ENCODE measurements around the gene FLYWCH2.
"Not testable (repeated sequence)": the region's sequence is repeated elsewhere in the genome, so short reads cannot be mapped to it uniquely, and the experiment has no call there.

FLYWCH2 gene

DNA sequence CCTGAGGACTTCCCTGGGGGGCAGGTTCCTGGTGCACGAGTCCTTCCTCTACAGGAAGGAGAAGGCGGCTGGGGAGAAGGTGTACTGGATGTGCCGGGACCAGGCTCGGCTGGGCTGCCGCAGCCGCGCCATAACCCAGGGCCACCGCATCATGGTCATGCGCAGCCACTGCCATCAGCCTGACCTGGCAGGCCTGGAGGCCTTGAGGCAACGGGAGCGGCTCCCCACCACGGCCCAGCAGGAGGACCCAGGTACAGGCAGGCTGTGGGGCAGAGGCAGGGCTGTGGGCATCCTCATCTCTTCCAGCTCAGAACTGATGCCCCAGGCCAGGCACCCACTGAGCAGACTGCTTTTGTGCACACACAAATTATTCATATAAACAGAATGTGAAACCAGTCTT lies 55.2 kb downstream of the FLYWCH2 start:
- DNase-seq (ENCODE audit: low read depth): no peak
- no peak overlapping the region for H3K4me3 ChIP-seq (ENCODE audit: control insufficient read depth, low read depth, low read length)
- TF ChIP-seq, protein P1, sequence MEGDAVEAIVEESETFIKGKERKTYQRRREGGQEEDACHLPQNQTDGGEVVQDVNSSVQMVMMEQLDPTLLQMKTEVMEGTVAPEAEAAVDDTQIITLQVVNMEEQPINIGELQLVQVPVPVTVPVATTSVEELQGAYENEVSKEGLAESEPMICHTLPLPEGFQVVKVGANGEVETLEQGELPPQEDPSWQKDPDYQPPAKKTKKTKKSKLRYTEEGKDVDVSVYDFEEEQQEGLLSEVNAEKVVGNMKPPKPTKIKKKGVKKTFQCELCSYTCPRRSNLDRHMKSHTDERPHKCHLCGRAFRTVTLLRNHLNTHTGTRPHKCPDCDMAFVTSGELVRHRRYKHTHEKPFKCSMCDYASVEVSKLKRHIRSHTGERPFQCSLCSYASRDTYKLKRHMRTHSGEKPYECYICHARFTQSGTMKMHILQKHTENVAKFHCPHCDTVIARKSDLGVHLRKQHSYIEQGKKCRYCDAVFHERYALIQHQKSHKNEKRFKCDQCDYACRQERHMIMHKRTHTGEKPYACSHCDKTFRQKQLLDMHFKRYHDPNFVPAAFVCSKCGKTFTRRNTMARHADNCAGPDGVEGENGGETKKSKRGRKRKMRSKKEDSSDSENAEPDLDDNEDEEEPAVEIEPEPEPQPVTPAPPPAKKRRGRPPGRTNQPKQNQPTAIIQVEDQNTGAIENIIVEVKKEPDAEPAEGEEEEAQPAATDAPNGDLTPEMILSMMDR (IDR thresholded peaks at IDR 0.05; ENCODE audit: control insufficient read depth, insufficient read depth, low read depth, low read length, missing control alignments): no peak

DNA sequence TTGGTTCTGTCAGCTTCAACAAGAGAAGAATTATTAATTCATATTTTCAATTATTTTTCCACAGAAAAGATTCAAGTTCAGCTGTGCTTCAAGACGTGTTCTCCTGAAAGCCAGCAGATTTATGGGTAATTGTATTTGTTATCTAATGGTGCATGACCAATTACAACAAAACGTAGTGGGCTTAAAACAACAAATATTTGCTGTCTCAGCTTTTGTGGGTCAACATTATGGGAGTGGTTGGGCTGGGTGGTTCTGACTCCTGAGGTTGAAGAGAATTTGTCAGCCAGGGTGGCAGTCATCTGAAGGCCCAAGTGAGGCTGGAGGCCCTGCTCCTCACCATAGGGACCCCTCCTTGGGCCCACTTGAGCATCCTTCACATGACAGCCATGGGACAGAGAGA lies 57.0 kb downstream of the FLYWCH2 start:
- no peak overlapping the region for H3K4me3 ChIP-seq (ENCODE audit: control insufficient read depth, low read depth, low read length)
- TF ChIP-seq, protein P1 (IDR thresholded peaks at IDR 0.05; ENCODE audit: control insufficient read depth, insufficient read depth, low read depth, low read length, missing control alignments): no peak

DNA sequence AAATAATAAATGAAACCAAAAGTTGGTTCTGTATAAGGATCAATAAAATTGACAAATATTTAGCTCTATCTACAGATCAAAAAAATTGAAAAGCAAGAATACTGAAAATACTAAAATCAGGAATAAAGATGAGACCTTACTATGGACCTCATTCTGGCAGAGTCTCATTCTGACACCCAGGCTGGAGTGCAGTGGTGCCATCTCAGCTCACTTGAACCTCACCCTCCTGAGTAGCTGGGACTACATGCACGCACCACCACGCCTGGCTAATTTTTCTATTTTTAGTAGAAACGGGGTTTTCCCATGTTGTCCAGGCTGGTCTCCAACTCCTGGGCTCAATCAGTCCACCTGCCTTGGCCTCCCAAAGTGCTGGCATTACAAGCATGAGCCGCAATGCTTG lies 59.0 kb downstream of the FLYWCH2 start:
- no peak overlapping the region for H3K4me3 ChIP-seq (ENCODE audit: control insufficient read depth, low read depth, low read length)
- TF ChIP-seq, protein P1 (IDR thresholded peaks at IDR 0.05; ENCODE audit: control insufficient read depth, insufficient read depth, low read depth, low read length, missing control alignments): no peak
- no peak for DNase-seq (ENCODE audit: low read depth)

More for the DNA sequence above, 57.0 kb downstream of the FLYWCH2 start:
- no peak for DNase-seq (ENCODE audit: low read depth)

DNA sequence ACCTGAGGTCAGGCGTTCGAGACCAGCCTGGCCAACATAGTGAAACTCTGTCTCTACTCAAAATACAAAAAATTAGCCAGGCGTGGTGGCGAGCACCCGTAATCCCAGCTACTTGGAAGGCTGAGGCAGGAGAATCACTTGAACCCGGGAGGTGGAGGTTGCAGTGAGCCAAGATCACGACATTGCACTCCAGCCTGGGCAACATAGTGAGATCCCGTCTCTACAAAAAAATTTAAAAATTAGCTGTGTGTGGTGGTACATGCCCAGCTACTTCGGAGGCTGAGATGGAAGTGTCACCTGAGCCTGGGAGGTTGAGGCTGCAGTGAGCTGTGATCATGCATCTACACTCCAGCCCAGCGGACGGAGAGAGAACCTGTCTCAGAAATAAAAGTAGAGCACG lies 60.7 kb downstream of the FLYWCH2 start:
- H3K4me3 ChIP-seq (ENCODE audit: control insufficient read depth, low read depth, low read length); DNase-seq (ENCODE audit: low read depth): not testable (repeated sequence)

DNA sequence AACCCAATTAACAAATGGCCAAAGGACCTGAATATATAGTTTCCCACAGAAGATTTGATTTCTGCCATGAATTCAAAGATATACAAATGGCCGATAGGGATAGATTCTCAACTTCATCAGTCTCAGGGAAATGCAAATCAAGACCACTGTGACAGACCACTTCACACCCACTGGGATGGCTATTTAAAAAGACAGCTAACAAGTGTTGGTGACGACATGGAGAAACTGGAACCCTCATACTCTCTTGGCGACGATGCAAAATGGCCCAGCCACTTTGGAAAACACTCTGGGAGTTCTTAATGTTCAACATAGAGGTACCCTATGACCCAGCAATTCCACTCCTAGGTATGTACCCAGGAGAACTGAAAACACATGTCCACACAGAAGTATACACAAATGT lies 63.6 kb downstream of the FLYWCH2 start:
- TF ChIP-seq, protein P1 (IDR thresholded peaks at IDR 0.05; ENCODE audit: control insufficient read depth, insufficient read depth, low read depth, low read length, missing control alignments): no peak
- DNase-seq (ENCODE audit: low read depth): no peak
- H3K4me3 ChIP-seq (ENCODE audit: control insufficient read depth, low read depth, low read length): no peak overlapping the region

All from AG09309 (cell line).